Stomach (tissue), 4 donors: ENCODE data around the gene CDH22.

Source experiments
- EP300 ChIP-seq: sonication (generic); formaldehyde crosslinking; IDR thresholded peaks from one replicate; pipeline ENCODE4 v1.6.1; 2017; ENCODE audit warnings: antibody characterized with exemption
- TF ChIP-seq, protein P1 (sequence below), 7 experiments: fragments of 450-650 bp in 4 of 7; fragments of 200-600 bp in 3 of 7; sonication (generic) in 3 of 7; IDR thresholded peaks; one replicate each; pipeline ENCODE4 v1.5.1; 2016 to 2019; ENCODE audit warnings: antibody characterized with exemption in 7 of 7, control low read depth in 2 of 7, mild to moderate bottlenecking in 1 of 7

GRCh38 chr20:46304852-46305251 lies 3.4 kb downstream of the CDH22 start:
- TF ChIP-seq, protein P1, sequence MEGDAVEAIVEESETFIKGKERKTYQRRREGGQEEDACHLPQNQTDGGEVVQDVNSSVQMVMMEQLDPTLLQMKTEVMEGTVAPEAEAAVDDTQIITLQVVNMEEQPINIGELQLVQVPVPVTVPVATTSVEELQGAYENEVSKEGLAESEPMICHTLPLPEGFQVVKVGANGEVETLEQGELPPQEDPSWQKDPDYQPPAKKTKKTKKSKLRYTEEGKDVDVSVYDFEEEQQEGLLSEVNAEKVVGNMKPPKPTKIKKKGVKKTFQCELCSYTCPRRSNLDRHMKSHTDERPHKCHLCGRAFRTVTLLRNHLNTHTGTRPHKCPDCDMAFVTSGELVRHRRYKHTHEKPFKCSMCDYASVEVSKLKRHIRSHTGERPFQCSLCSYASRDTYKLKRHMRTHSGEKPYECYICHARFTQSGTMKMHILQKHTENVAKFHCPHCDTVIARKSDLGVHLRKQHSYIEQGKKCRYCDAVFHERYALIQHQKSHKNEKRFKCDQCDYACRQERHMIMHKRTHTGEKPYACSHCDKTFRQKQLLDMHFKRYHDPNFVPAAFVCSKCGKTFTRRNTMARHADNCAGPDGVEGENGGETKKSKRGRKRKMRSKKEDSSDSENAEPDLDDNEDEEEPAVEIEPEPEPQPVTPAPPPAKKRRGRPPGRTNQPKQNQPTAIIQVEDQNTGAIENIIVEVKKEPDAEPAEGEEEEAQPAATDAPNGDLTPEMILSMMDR (IDR thresholded peaks at IDR 0.05) = no peak
- TF ChIP-seq EP300 = no peak
